ENCODE measurements around the gene DNASE1L2.

The DNASE1L2 gene

GRCh38 chr16:2286550-2286949 lies 50.3 kb downstream of the DNASE1L2 start:
- DNase-seq (ENCODE audit: low read depth in 3 of 3), result no peak

DNA sequence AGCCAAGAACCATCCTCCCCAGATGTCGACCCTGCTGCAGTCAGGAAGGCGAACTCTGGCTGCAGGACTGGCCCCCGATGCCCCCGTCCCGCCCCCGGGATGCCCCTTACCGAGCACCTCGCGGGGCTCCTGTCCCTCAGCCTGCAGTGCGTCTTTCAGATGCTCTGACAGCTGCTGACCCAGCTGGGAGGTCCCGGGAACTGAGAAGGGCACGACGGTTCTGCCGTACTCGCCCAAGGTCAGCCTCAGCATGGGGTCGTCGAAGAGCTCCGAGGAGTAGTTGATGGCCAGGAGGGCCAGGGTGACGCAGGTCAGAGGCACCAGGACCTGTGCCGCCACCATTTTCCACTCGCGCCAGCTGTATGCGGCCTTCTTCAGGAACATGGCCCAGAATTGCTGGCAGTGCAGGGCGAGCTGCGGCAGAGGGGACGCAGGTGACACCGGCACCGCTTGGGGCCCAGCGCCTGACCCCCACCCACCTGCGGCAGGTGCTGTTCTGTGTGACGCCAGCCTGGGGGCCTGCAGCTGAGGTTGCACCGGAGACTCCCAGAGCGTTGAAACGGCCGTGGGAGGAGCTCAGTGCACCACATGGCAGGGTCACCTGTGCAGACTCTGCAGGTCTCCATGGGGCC lies 51.8 kb downstream of the DNASE1L2 start:
- no peak for DNase-seq (ENCODE audit: low read depth in 3 of 3)
